NCI-H510A (cell line): ENCODE results near the gene URB1.

Experiments used
- DNase-seq: peaks from one replicate; lab custom pipeline; 2025; lab: John Stamatoyannopoulos, UW

URB1 gene

GRCh38 chr21:32346951-32347350, 45.9 kb downstream of the URB1 start:
- DNase-seq, result no peak

GRCh38 chr21:32340863-32341848, 51.7 kb downstream of the URB1 start:
- no peak for DNase-seq

- no peak for DNase-seq
Observed at GRCh38 chr21:32338209-32338921, 54.4 kb downstream of the URB1 start.

GRCh38 chr21:32337206-32337605, 55.6 kb downstream of the URB1 start:
- DNase-seq, result no peak

- DNase-seq, result no peak
Observed at GRCh38 chr21:32336711-32337110, 56.1 kb downstream of the URB1 start.

- no peak for DNase-seq
Observed at GRCh38 chr21:32335601-32336575, 56.9 kb downstream of the URB1 start.

GRCh38 chr21:32334980-32335531, 57.8 kb downstream of the URB1 start:
- no peak for DNase-seq

GRCh38 chr21:32333953-32334673, 58.7 kb downstream of the URB1 start:
- no peak for DNase-seq

GRCh38 chr21:32332463-32332951, 60.3 kb downstream of the URB1 start:
- DNase-seq, result no peak

GRCh38 chr21:32331444-32332305, 61.1 kb downstream of the URB1 start:
- no peak for DNase-seq

- DNase-seq, result no peak
Observed at GRCh38 chr21:32330784-32331311, 62.0 kb downstream of the URB1 start.

GRCh38 chr21:32329776-32330175, 63.0 kb downstream of the URB1 start:
- DNase-seq, result no peak

GRCh38 chr21:32329331-32329730, 63.5 kb downstream of the URB1 start:
- DNase-seq, result no peak

- no peak for DNase-seq
Observed at GRCh38 chr21:32328595-32328994, 64.2 kb downstream of the URB1 start.

- no peak for DNase-seq
Observed at GRCh38 chr21:32325706-32326105, 67.1 kb downstream of the URB1 start.

- DNase-seq, result no peak
Observed at GRCh38 chr21:32322676-32323075, 70.1 kb downstream of the URB1 start.

GRCh38 chr21:32322103-32322502, 70.7 kb downstream of the URB1 start:
- DNase-seq, result no peak

GRCh38 chr21:32321480-32321879, 71.3 kb downstream of the URB1 start:
- no peak for DNase-seq

GRCh38 chr21:32320726-32321125, 72.1 kb downstream of the URB1 start:
- no peak for DNase-seq
